Activated CD4-positive, CD25-positive, alpha-beta regulatory T cell treated with anti-CD3 and anti-CD28 coated beads, Interleukin-2, amount 50 U/mL, for 72 hours (primary cell): ENCODE data around the gene PRODH2.
A peak's percentile ranks its signal among the peaks of the same experiment; 100 is the strongest.

Source experiments
- DNase-seq: peaks from one replicate; pipeline ENCODE4 v3.0.0; 2021

Gene PRODH2

GRCh38 chr19:35755550-35756376 lies 56.9 kb downstream of the PRODH2 start:
- DNase-seq, result no peak

GRCh38 chr19:35755131-35755549 lies 57.5 kb downstream of the PRODH2 start:
- no peak for DNase-seq

GRCh38 chr19:35754370-35755130 lies 58.1 kb downstream of the PRODH2 start:
- no peak for DNase-seq

GRCh38 chr19:35753634-35754369 lies 58.8 kb downstream of the PRODH2 start:
- peak; percentile 23 for DNase-seq

GRCh38 chr19:35752746-35753350 lies 59.8 kb downstream of the PRODH2 start:
- DNase-seq, result no peak

- peak; percentile 26 for DNase-seq
Measured at GRCh38 chr19:35751839-35752745, 60.6 kb downstream of the PRODH2 start.

GRCh38 chr19:35750167-35750566 lies 62.5 kb downstream of the PRODH2 start:
- DNase-seq, result no peak
